C4-2B (cell line): ENCODE data around the gene IYD.

Source experiments
- CTCF ChIP-seq: fragments of 450-650 bp; conservative IDR thresholded peaks from 2 replicates; pipeline ENCODE4 v1.5.1; 2017; ENCODE audit warnings: mild to moderate bottlenecking
- ZFX ChIP-seq: fragments of 450-650 bp; IDR thresholded peaks from 2 replicates; pipeline ENCODE4 v1.6.1; 2017

GRCh38 chr6:150445486-150445885 lies 76.7 kb downstream of the IYD start:
- no peak for TF ChIP-seq CTCF
- TF ChIP-seq ZFX: no peak
